ENCODE data around the gene GABBR2. TPM values are rescaled to one million over a fixed set of nuclear protein-coding genes. Genes with fewer than 3 reads are reported as not detected.
A peak's percentile ranks its signal among the peaks of the same experiment; 100 is the strongest.

The GABBR2 gene
- total and polyA plus RNA-seq, 9 of the 15 experiments (the other 6 are each of a cell fraction or from before 2014, with no cell fraction given), result 0.15 to 1.9 (median 0.32) TPM

GRCh38 chr9:98263482-98264357, 445.0 kb downstream of the GABBR2 start (continued):
- TF ChIP-seq CBX3 (IDR thresholded peaks at IDR 0.05; ENCODE audit: borderline replicate concordance in 1 of 2, low read length in 2 of 2) (peak in 1 of 2 experiments; percentile 78; a peak in 2 of 3 replicates), PTTG1 (tag; IDR thresholded peaks at IDR 0.05; ENCODE audit: low read depth) (no peak), CC2D1A (IDR thresholded peaks at IDR 0.05) (peak; percentile 87), FOXK1 (CRISPR knock-in tag; IDR thresholded peaks at IDR 0.05; ENCODE audit: borderline replicate concordance) (no peak), ARID1B (IDR thresholded peaks at IDR 0.05) (0 out of 2 replicates have a peak, but pooled peaks have one; percentile 10), BCLAF1 (IDR thresholded peaks at IDR 0.05; ENCODE audit: borderline replicate concordance in 1 of 2, control insufficient read depth in 1 of 2, low read depth in 2 of 2, low read length in 1 of 2) (no peak), HNRNPUL1 (IDR thresholded peaks at IDR 0.05; ENCODE audit: low read length) (no peak), FOSL1 (tag; conservative IDR thresholded peaks at IDR 0.05) (no peak; the same call in 1 of the 2 replicates), SOX6 (IDR thresholded peaks at IDR 0.05) (peak; percentile 55), CBFA2T3 (IDR thresholded peaks at IDR 0.05) (peak; percentile 9; the same call in 1 of the 2 replicates), DEAF1 (CRISPR knock-in tag; IDR thresholded peaks at IDR 0.05) (peak; percentile 99), ZBTB33 (CRISPR knock-in tag; IDR thresholded peaks at IDR 0.05) (0 out of 2 replicates have a peak, but pooled peaks have one; percentile 23), MTF1 (CRISPR knock-in tag; IDR thresholded peaks at IDR 0.05; ENCODE audit: borderline replicate concordance) (no peak)

Measured in K562 (cell line).